ENCODE results near the gene GLB1L.
A peak's percentile ranks its signal among the peaks of the same experiment; 100 is the strongest.

Gene GLB1L

DNA sequence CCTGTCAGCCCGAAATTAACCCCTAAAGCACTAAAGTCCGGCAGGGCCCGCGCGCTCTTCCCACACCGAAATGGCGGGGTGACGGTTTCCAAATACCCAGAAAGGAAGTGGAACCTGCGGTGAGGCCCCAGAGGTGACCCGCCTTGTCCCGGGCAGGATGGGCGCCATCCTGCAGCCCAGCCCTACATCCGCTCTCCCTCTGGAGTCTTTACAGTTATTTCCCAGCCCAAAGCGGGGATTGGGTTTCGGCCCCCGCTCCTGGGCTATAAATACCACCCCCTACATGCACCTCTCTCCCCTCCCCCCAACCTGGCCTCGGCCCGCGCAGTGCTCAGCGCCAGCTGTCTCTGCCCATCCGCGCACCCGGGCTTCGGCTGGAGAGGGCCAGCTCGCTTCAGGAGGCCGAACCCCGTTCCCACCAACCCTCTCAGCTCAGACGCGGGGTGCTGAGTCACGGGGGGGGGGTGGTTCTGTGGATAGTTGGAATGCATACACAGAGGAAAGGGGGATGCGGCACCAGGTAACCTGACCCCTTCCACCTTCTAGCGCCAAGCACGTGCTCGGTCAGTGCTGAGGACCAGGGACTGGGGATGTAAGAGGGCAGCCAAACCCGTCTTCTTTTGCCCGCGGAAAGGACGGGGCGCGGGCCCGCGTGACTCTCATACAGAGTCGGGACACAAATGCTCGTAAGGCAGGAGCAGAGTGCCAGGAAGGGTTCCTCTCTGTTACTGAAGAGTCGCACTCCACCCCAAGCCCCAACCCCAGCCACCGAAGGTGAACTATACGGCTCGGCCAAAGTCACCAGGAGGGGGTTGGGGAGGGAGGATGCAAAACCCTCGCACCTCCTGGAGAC lies 7.9 kb upstream of the GLB1L start, which contains the start of gene TUBA4B:
Gene TUBA4B, plus strand, starts transcription at position 344 of the 853 bp plus-strand sequence. Its CDS starts 165 bp downstream, at position 509.
- peak within 1 kb of the TSS; percentile 66 for H3K4me3 ChIP-seq (ENCODE audit: low read length)
- TF ChIP-seq ZNF274 (IDR thresholded peaks at IDR 0.05; ENCODE audit: low read depth, low read length): no peak

DNA sequence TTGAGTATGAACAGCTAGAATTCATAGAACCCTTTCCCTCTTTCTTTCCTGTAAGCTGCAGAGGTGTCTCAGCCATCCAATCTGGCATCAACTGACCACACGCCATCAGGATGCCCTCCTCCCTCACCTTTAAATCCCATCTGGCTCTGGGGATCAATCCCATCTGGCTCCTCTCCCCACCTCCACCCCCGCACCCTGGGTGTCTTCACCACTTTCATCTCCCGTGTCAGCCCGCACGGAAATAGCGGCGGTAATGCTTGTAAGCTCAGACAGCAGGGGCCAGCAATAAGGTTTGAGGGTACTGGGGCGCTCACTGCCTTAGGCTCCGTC lies 7.3 kb upstream of the GLB1L start:
- H3K4me3 ChIP-seq (ENCODE audit: low read length): peak overlapping the region; percentile 66; the same call in 1 of the 2 replicates
- TF ChIP-seq ZNF274 (IDR thresholded peaks at IDR 0.05; ENCODE audit: low read depth, low read length): no peak

DNA sequence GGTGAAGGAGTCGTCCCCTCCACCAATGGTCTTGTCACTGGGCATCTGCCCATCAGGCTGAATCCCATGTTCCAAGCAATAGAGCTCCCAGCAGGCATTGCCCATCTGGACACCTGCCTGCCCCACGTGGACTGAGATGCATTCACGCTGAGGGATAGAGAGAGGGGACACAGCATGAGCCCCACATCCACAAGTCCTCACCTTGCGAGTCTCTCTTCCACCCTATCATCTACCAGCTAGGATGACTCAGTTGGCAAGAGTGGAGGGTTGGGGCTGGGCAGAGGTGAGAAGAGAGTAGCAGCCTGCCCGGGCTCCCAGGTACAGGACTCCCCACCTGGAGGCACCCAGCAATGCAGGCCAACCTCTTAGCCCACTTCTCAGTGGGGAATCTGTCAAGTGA lies 6.8 kb upstream of the GLB1L start:
- no peak for TF ChIP-seq ZNF274 (IDR thresholded peaks at IDR 0.05; ENCODE audit: low read depth, low read length)
- H3K4me3 ChIP-seq (ENCODE audit: low read length): peak overlapping the region; percentile 66; the same call in 1 of the 2 replicates

DNA sequence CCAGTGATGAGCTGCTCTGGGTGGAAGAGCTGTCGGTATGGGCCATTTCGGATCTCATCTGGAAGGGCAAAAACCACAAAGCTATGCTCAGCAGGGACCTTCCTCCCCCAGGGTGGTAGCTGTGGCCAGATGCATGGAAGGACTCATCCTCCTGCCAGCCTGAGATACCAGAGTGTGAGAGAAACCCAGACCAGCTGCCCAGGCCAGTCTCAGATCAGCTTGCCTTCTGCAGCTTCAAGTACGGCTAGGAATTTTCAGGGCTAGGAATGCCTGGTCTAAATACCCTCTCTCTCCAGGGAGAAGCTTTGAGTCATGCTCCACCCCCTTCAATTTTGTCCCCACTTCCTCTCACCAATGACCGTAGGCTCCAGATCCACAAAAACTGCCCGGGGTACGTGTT lies 6.4 kb upstream of the GLB1L start:
- no peak for TF ChIP-seq ZNF274 (IDR thresholded peaks at IDR 0.05; ENCODE audit: low read depth, low read length)
- H3K4me3 ChIP-seq (ENCODE audit: low read length): peak overlapping the region; percentile 66; the same call in 1 of the 2 replicates

DNA sequence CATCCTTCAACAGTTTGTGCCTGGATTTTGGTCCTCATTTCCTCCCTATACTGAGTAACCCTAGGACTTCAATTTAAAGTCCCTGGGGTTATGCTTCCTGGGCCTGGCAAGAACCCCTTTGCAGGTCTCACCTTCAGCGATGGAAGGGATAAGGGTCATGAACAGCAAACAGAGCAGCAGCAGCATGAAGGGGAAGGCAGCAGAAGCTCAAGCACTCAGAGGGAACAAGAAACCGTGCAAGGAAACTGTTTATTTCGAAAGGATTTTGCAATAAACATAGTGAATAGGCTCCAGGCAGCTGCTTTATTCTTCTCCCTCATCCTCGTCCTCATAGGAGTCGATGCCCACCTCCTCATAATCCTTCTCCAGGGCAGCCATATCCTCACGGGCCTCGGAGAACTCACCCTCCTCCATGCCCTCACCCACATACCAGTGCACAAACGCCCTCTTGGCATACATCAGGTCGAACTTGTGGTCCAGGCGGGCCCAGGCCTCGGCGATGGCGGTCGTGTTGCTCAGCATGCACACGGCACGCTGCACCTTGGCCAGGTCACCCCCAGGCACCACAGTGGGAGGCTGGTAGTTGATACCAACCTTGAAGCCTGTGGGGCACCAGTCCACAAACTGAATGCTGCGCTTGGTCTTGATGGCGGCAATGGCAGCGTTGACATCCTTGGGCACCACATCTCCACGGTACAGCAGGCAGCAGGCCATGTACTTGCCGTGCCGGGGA lies 5.0 kb upstream of the GLB1L start:
- H3K4me3 ChIP-seq (ENCODE audit: low read length): peak overlapping the region; percentile 52; the same call in 1 of the 2 replicates
- TF ChIP-seq ZNF274 (IDR thresholded peaks at IDR 0.05; ENCODE audit: low read depth, low read length): no peak

DNA sequence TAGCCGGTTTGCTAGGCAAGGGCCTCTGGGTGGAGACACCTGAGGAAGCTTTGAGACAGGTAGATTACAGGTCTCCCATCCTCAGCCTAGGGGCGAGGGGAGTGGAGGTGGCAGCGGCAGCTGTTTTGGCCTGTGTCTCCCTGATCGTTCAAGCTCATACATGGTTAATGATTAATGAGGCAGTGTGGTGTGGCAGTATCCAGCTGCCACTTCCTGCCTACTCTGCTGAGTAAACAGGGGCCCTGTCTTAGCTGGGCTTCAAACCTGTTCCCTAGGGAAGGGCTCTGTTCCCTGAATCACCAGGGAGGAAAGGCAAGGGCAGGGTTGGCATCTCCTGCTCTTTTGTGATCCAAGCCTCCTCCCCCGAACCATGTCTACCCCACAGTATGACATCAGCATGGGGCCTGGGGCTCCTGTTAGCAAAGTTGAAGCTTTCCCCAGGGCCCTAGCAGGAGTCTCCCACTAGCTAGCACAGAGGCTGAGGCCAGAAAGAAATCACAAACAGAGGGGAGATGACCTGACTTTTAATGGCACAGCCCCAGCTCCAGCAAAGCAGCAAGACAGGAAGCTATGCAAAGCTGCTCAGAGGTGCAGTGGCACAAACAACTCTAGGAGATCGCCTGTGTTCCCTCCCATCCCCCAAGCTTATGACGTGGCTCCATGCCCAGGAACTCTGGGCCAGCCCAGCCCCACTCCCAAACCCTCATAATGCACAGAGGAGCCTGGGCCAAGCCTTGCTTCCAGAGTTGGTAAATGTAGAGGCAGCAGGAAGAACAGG lies 4.1 kb upstream of the GLB1L start:
- TF ChIP-seq ZNF274 (IDR thresholded peaks at IDR 0.05; ENCODE audit: low read depth, low read length): no peak
- peak overlapping the region; percentile 52; the same call in 1 of the 2 replicates for H3K4me3 ChIP-seq (ENCODE audit: low read length)

DNA sequence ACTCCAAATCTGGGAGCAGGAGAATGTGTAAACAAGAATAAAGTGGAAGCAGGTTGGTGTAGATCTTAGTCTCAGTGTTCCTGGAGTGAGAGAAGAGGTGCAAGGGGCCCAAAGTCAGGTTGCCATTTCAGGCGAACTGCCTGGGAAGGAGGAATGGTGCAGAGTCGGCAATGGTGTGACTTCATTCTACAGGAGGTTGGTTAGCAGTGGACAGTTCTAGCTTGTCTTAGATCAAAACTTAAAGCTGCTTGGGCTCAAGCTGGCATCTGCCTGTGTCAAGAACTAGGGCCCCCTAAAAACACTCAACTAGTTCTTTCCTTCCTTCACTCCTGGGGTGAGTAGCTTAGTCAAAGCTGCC lies 3.6 kb upstream of the GLB1L start:
- no peak for TF ChIP-seq ZNF274 (IDR thresholded peaks at IDR 0.05; ENCODE audit: low read depth, low read length)
- H3K4me3 ChIP-seq (ENCODE audit: low read length): peak overlapping the region; percentile 52; the same call in 1 of the 2 replicates

DNA sequence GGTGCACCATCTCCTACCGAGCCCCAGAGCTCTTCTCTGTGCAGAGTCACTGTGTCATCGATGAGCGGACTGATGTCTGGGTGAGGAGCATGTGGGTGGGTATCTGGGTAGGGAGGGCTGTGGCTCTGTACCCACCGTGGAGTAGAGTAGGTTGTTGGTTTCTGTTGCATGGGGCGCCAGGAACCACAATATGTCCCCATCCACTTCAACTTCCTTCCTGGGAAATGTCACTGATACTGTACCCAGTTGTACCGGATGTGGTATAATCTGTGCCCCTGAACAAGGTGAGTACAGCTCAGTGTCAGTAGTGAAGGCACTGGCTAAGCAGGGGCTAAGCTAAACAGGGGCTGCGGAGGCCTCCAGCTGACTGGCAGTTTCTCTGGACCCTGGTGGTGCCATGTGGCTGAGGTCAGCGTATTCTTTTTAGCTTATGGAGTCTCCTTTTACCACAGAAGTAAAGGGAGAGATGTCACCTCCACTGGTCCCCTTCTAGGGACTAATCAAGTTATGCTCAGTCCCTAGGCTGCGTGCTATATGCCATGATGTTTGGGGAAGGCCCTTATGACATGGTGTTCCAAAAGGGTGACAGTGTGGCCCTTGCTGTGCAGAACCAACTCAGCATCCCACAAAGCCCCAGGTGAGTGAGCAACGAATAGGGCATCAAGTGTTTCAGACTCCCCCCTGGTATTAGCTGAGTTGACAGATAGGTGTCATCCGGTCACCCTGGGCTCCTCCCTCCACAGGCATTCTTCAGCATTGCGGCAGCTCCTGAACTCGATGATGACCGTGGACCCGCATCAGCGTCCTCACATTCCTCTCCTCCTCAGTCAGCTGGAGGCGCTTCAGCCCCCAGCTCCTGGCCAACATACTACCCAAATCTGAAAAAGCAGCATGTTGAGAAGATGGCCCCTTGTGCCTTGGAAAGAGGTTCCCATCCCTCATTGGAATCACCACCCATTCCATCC lies 2.7 kb upstream of the GLB1L start:
- H3K4me3 ChIP-seq (ENCODE audit: low read length): peak overlapping the region; percentile 27; the same call in 1 of the 2 replicates
- no peak for TF ChIP-seq ZNF274 (IDR thresholded peaks at IDR 0.05; ENCODE audit: low read depth, low read length)

DNA sequence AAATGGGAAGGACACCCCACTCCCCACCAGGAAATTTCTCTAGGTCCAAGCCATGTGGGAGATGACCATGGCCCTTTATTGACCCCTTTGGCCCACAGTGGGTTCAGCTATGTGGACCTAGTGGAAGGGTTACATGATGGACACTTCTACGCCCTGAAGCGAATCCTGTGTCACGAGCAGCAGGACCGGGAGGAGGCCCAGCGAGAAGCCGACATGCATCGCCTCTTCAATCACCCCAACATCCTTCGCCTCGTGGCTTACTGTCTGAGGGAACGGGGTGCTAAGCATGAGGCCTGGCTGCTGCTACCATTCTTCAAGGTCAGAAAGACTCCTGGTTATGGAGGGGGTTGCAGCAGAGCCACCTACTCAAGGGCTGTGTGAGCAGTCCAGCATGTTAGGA lies 1.3 kb upstream of the GLB1L start:
- no peak overlapping the region; the same call in 1 of the 2 replicates for H3K4me3 ChIP-seq (ENCODE audit: low read length)
- no peak for TF ChIP-seq ZNF274 (IDR thresholded peaks at IDR 0.05; ENCODE audit: low read depth, low read length)

DNA sequence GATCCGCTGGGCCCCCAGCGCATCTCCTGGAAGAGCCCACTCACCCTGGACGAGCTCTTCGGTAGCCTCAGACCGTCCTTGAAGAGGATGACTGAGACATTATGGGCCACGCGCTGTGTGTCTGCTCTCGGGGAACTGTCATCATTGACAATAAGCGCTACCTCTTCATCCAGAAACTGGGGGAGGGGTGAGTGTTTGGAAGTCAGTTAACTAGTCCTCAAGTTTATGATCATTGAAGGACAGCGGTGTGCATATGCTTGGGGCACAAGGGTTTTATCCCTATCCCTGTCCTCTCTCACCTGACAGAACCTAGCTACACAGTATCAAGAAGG lies 621 bp upstream of the GLB1L start:
- peak overlapping the region; percentile 89 for H3K4me3 ChIP-seq (ENCODE audit: low read length)
- TF ChIP-seq ZNF274 (IDR thresholded peaks at IDR 0.05; ENCODE audit: low read depth, low read length): no peak

DNA sequence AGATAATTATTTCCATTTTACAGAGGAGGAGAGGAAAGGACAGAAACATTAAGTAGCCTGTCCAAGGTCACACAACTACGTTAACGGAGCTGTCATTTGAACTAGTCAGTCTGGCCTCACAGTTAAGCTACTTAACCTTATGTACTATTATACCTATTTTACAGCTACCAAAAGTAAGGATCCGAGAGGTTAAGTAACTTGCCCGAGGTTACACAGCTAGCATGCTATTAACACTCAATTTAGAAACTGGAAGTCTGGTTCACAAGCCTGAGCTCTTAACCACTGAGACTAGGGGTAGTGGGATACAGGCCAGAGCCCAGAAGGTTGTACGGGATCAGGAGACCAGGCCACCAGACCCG lies 476 bp downstream of the GLB1L start:
- TF ChIP-seq ZNF274 (IDR thresholded peaks at IDR 0.05; ENCODE audit: low read depth, low read length): no peak
- H3K4me3 ChIP-seq (ENCODE audit: low read length): peak overlapping the region; percentile 89

DNA sequence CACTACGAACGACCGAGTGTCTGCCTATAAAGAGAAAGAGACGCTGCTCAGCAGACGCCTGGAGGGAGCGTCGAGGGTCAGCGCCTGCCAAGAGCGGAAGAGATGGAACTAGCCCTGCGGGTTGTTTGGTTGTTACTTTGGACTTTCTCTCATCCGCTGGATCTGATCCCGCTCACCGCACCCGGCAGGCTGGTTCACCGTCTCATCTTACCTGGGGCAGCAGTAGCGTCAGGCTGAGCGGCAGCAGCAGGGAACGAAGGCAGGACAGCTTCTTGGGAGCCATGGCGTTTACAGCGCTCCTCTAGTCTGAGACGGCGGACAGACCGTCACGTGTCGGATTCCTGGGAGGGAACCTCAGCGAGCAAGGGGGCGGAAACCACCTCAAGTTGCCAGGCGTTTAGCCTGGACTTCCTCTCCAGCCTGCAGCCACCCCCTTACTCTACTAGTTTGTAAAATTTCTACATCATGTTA lies 1.9 kb downstream of the GLB1L start:
- no peak for TF ChIP-seq ZNF274 (IDR thresholded peaks at IDR 0.05; ENCODE audit: low read depth, low read length)
- no peak overlapping the region; the same call in 1 of the 2 replicates for H3K4me3 ChIP-seq (ENCODE audit: low read length)

DNA sequence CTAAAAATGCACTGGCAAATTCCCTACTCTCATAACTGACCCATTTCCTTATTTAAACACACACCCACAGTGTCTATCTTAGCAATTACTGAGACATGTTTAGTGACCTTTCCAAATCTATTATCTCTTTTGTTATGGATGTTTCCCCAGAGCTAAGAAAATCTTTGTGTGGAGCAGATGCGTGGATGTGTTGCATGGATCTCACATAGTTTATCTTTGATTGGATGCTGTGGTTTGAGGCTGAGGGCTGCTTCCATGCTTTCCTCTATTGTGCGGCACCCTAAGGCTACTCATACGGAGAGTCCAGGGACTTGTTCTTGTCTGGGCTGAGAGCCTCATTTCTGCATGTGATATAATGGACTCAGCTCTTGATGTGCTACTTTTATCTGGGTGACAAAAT lies 10.9 kb downstream of the GLB1L start:
- no peak overlapping the region for H3K4me3 ChIP-seq (ENCODE audit: low read length)

More for the DNA sequence above, 10.9 kb downstream of the GLB1L start:
- no peak for TF ChIP-seq ZNF274 (IDR thresholded peaks at IDR 0.05; ENCODE audit: low read depth, low read length)
